ENCODE results near the gene EIF4EBP3. TPM values are rescaled to one million over a fixed set of nuclear protein-coding genes. Genes with fewer than 3 reads are reported as not detected.
A peak's percentile ranks its signal among the peaks of the same experiment; 100 is the strongest.

Gene EIF4EBP3
- total and polyA plus RNA-seq, 11 donors, result 4.7 to 34.9 (median 14.6) TPM

GRCh38 chr5:140550147-140551079 is 3.0 kb downstream of the EIF4EBP3 start:
- WGBS, 4 donors, result 79 to 85% (median 83%) methylated on average over 11 of the region's 11 CpGs
- no peaks in the 10 kb centered on the region for H3K9me3 ChIP-seq
- ATAC-seq (no peak), DNase-seq (no peak)
- TF ChIP-seq POLR2A (IDR thresholded peaks at IDR 0.05) (no peak), CTCF (IDR thresholded peaks at IDR 0.05) (no peak)
- H3K4me3 ChIP-seq, result no peak overlapping the region
- H3K4me1 ChIP-seq, result peaks cover 14 to 74% (median 54%) of the 10 kb centered on the region in 12 donors
- intact Hi-C loops (cut with DNase I), result no loop called here
- H3K27ac ChIP-seq, result peak overlapping the region; percentile 83 to 98 (median 94)
- peaks cover 0 to 52% (median 31%) of the 10 kb centered on the region in 9 donors for H3K36me3 ChIP-seq
- H3K27me3 ChIP-seq, result no peaks in the 10 kb centered on the region

- intact Hi-C loops (cut with DNase I), result no loop called here
- Histone ChIP-seq H3K4me1 (peaks cover 14 to 78% (median 60%) of the 10 kb centered on the region in 12 donors), H3K9me3 (no peaks in the 10 kb centered on the region), H3K4me3 (no peak overlapping the region), H3K27ac (peak overlapping the region in 1 of 12 donors; percentile 97), H3K36me3 (peaks cover 0 to 52% (median 31%) of the 10 kb centered on the region in 9 donors), H3K27me3 (no peaks in the 10 kb centered on the region)
- 88 to 96% (median 90%) methylated on average over 3 to 4 of the region's 4 CpGs for WGBS, 4 donors
- ATAC-seq, result no peak
- DNase-seq, result no peak
- TF ChIP-seq CTCF (IDR thresholded peaks at IDR 0.05) (no peak), POLR2A (IDR thresholded peaks at IDR 0.05) (no peak)
Observed at GRCh38 chr5:140551872-140552271, 4.4 kb downstream of the EIF4EBP3 start.

- peak overlapping the region in 2 of 12 donors; percentile 12 to 42 for H3K27ac ChIP-seq
- H3K9me3 ChIP-seq, result no peaks in the 10 kb centered on the region
- intact Hi-C loops (cut with DNase I), result no loop called here
- no peak overlapping the region for H3K4me3 ChIP-seq
- ATAC-seq (no peak), DNase-seq (no peak)
- H3K27me3 ChIP-seq, result no peaks in the 10 kb centered on the region
- H3K4me1 ChIP-seq, result peaks cover 12 to 71% (median 50%) of the 10 kb centered on the region in 12 donors
- TF ChIP-seq POLR2A (IDR thresholded peaks at IDR 0.05) (no peak), CTCF (IDR thresholded peaks at IDR 0.05) (no peak)
- peaks cover 0 to 49% (median 33%) of the 10 kb centered on the region in 9 donors for H3K36me3 ChIP-seq
- 67 to 78% (median 70%) methylated on average over 2 of the region's 2 CpGs for WGBS, 4 donors
Observed at GRCh38 chr5:140553657-140554056, 6.2 kb downstream of the EIF4EBP3 start.

- Histone ChIP-seq H3K27me3 (no peaks in the 10 kb centered on the region), H3K4me3 (peak overlapping the region in 1 of 12 donors; percentile 14), H3K4me1 (peaks cover 4 to 63% (median 42%) of the 10 kb centered on the region in 12 donors), H3K36me3 (peaks cover 0 to 50% (median 36%) of the 10 kb centered on the region in 9 donors), H3K27ac (peak overlapping the region in 3 of 12 donors; percentile 10 to 42 (median 12)), H3K9me3 (no peaks in the 10 kb centered on the region)
- 38 to 48% (median 47%) methylated on average over 2 of the region's 2 CpGs for WGBS, 4 donors
- TF ChIP-seq POLR2A (IDR thresholded peaks at IDR 0.05) (no peak), CTCF (IDR thresholded peaks at IDR 0.05) (no peak)
- intact Hi-C loops (cut with DNase I), result no loop called here
- ATAC-seq (no peak), DNase-seq (no peak)
Observed at GRCh38 chr5:140554454-140554853, 7.0 kb downstream of the EIF4EBP3 start.
